NCI-H2227 (cell line): ENCODE data around the gene RAI2.
A peak's percentile ranks its signal among the peaks of the same experiment; 100 is the strongest.

ENCODE experiments used
- DNase-seq: peaks from one replicate; lab custom pipeline; 2025; ENCODE audit not compliant: unreplicated experiment; lab: John Stamatoyannopoulos, UW

The RAI2 gene

DNA sequence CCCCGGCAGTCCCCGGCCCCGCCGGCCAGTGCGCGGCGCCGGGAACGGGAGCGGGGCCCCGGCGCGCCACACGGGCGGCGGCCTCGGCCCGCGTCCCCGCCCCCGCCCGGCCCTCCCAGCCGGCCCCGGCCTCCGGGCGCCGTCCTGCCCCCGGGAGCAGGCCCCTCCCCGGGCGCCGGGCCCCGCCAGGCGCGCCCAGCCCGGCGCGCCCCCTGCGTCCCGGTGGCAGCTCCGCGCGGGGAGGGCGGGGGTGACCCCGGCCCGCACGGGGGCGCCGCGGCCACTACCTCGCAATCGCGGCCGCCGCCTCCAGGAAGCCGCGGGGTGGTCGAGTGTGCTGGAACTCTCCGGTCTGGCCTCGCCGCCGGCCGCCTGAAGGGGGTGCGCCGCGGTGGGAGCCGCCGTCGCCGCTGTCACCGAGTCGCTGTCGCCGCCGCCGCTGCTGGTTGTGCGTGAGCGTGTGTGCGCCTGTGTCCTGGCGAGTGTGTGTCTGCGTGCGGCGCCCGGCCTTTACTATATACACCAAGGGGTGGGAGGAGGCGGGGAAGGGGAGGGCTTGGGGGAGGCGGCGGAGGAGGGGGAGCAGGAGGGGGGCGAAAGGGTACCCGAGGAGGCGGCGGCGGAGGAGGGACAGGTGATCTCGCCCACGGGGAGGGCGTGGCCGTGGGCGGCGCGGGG, at the start of gene RAI2:
Gene RAI2 (minus strand): TSS at position 488 of the 678 bp plus-strand sequence. CDS start 59,288 bp downstream, outside the sequence.
- DNase-seq, result peak; percentile 59

DNA sequence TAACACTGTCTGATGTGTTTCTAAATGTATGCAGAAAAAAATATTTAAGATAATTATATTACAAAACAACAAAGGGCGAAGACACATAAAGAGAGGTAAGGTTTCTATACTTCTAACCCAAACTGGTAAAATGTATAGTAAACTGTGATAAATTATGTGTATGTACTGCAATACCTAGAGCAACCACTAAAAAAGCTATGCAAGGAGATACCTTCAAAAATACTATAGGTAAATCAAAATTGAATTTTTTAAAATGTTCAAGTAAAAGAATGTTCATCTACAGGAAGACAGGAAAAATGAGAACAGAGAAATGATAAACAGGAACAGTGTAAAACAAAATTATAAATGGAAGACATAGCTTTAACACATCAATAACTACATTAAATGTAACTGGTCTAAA, 27.3 kb upstream of the RAI2 start:
- no peak for DNase-seq

DNA sequence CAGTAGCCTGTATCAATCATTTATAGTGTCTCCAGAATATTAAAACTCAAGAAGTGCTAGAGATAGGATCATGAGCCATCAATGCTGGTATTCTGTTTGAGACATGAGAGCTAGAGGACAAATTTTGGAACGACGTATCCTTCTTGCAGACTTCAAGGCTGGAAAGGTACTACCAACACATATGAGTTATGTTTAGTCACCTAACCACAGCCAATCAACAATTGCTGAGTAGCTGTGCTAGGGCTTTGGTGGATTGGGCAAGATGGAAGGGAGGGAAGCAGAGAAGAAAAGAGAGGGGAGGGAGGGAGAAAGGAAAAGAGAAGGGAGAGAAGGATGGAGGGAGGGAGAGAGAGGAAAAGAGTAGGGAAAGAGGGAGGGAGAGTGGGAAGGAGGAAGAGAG, 21.6 kb upstream of the RAI2 start:
- DNase-seq, result no peak

DNA sequence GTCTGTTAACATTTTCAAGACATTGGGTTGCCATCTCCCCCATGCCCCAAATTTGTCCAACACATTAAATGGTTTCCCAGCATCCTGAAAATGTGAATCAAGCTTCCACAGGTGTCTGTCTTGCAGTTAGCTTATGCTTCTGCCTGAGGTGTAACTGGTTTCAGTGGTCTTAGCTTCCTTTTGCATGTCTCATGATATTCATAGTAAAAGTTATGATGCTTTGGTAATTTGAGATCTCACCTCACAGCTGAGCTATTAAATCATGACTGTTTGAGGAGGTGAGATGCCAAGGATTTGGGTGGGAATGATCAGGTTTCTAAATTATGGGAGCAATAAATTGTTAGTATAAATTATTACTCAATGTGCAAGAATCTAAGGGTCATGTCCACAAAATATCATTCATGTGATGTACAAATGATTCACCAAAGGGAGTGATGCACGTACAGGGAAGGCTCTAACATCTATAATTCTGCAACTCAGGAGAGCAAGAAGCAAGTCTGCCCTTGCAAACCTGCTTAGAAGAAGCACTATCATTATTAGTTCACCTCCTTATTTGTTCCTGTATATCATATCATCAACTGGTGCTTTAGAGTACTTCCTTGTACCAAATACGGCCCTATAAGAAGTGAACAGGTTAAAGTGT, 17.1 kb upstream of the RAI2 start:
- DNase-seq, result no peak

DNA sequence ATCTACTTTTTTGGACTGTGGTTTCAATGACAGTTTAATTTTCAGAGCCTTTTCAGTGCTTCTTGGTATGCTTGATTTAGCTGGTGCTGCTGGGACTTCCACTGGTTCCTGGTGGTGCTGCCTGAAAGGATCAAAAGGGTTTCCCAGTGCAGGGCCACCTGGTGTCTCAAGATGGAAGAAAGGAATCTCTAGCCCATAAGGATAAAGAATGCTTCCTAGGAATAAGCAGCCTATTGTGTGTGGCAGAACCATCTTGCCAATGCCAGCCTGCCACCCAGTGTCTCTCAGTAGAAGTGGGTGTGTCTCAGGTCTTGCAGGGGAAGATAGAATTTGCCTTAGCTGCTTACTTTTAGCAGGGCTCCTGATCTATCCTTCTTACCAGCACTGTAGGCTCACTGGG, 15.0 kb upstream of the RAI2 start:
- no peak for DNase-seq

DNA sequence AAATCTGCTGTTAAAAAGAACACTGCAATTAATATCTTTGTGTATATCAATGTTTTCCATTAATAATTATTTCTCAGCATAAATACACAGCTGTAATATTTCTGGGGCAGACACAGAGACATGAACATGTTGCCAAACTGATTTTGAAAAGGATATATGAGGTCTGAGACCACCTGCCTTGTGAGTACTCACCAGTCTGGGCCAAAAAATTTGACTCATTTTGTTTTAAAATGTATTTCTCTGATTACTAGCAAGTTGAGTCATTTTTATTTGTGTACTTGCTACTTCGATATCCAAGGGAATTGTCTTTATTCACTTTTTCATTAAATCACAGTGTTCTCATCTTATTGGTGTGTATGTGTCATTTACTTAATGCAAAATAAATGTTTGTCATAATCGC, 8.5 kb upstream of the RAI2 start:
- DNase-seq, result no peak

DNA sequence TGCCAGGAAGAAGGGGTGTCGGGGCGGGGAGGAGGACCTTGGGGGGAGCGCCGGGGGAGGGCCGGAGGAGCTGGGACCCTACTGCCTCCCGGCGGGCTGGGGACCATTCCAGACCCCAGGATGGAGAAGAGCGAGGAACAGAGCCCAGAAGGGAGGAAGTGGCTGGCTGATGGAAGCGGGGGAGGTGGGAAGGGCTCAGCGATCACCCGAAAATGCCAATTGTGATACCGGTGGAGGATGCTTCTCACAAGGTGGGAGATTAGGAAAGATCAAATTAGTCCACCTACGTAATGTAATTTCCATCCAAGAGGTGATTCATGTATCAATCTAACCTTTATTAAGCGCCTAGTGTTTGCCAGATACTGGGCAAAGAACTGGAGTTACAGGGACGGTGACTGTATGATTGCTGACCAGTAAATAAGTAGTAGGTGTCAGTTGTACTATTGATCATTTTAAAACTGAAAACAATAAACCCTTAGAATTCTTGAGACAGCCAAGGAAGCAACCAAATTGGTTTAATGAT, 452 bp upstream of the RAI2 start:
- DNase-seq, result no peak

DNA sequence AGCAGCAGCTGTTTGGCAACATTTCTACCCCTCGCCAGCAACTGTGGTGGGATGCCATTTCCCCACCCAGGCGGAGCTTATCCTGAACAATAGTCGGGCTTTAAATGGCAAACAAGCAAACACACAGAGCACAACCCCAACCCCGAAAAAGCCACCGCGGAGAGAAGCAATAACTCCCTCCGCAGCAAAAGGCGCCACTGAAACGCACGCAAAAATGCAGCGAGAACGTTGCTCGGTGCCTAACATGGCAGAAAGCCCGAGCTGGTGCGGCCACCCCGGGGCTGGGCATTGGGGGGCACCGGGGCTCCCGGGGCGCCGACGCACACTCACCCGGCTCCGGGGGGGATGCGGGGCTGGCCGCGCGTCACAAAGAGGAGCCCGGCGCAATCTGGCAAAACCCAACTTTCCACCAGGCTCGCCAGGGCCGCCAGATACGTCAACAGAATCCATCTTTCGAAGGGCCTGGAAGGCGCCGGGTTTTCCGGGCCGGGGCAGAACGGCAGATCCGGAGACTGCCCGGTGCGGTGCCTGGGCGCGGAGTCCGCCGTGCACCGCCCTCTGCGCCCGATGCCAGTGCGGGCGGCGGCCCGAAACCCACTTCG, 818 bp downstream of the RAI2 start:
- peak; percentile 32 for DNase-seq

DNA sequence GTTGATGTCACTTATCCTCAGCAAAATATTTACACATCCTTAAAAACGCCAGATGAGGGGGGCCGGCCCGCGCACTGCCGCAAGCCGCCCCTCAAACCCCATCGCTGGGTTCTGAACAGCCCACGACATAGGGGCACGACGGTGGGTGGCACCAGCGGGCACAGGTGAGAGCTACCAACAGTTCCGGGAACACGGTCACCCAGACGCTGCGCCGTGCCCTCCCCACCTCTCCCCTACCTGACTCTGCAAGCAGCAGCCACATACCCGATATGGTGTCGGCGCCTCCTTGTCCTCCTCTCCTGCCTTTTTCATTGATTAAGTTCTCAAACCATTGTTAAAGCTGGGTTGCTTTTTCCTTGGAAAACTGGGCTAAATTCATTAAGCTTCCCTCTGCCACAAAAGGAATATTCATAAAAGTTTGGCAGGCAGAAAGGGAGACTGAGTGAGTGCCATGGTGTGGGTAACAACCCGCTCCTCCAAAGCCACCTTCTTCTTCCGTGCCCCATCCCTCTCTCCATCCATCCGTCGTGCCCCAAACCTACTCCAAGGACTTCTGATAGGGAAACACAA, 1.4 kb downstream of the RAI2 start:
- DNase-seq, result no peak

DNA sequence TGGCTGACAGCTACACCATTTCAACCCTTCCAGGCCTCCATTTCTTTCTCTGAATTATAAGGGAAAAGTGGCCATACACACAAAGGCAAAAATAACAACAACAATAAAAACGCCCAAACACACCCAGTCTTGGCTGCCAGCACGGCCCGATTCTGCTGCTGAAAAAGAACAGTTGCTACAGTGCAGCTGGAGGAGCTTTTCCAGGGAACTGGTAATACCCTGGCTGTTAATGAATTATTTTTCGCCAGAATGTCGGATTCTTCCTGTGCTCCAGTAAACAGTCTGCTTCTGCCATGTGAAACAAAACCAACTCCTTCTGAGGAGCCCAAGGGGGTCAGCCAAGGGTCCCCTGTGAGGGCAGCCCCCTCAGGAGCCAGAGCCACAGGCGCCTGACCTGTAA, 6.6 kb downstream of the RAI2 start:
- no peak for DNase-seq

DNA sequence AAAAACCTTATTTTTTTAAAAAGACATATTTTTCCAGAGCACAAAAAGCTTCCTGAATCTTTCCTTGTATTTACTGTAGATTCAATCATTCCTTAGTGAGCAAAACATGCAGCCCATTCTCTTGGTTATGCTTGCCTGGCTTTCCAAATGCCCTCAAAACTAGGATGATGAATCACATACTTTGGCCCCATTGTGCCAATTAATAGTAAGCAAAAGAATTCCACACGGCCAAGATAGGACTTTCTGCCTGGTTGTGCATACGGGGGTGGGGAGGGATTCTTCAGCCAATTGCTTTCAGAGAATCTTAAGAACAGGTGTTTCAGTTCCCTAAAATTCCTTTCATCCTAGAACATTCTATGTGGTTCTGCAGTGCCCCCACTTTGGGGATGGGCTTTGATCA, 7.0 kb downstream of the RAI2 start:
- no peak for DNase-seq

DNA sequence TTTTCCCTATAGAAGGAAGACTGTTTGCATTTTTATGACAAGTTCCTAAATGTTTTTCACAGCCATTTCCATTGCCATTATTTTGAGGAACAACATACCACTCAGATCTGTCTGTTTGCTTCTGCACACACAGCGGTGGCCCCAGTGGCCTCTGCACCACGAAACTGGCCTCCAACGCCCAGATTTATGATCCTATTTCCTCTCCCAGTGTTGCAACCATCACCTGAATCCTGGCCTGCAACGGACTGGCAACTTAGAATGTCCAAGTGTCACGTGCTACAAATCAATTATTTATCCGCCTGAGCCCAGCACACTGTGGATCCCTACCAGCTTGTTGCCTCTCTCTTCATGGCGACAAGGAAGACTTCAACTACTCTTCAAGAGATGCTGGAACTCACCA, 9.2 kb downstream of the RAI2 start:
- DNase-seq, result no peak

DNA sequence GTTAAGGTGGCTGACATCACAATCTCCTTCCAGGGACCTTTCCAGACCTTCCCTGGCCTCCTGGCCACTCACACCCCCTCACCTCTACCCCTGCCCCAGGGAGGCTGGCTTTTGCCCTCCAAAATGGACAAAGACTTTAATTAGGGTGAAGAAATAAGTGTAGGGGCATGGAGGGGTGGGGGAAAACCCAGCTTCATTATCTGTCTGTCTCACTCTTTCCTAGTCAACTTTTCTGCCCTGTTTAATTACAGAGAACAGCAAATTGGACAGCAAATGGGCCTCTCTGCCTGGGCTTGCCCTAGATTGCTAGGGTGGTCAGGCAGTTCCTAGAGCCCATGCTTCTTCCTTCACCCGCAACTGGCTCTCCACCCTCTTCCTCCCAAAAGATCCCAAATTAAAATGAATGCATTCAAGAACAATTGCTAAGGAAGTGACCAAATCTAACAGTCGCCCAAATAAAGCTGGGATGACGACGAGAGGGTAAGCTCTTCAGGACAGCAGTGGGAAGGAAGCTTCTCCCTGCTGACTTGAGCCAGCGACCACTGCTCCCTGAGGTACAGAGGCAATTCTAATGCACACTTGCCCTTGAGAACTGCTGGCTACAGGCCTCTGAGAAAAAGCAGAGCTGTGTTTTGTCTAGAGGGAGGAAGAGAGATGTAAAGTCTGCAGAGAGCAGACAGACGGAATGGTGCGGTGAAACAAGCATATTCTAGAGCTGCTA, 12.4 kb downstream of the RAI2 start:
- DNase-seq, result no peak

DNA sequence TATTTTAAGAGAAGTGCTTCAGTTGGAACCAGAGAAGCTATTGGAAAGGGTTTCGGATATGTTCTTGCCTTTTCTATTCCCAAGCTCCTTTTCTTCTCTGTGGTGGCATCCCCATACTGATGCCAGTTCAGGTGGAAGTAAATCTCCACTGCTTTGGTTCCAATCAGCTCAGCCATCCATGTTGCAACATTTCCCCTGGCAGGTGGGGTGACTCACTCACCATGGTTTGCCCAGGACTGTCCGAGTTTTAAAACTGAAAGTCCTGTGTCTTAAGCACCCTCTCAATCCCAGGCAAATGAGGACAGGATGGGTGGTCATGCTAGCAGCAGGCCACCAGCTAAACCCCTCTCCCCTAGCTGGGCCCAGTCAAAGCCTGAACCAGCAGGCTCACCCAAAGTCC, 15.1 kb downstream of the RAI2 start:
- DNase-seq, result no peak

DNA sequence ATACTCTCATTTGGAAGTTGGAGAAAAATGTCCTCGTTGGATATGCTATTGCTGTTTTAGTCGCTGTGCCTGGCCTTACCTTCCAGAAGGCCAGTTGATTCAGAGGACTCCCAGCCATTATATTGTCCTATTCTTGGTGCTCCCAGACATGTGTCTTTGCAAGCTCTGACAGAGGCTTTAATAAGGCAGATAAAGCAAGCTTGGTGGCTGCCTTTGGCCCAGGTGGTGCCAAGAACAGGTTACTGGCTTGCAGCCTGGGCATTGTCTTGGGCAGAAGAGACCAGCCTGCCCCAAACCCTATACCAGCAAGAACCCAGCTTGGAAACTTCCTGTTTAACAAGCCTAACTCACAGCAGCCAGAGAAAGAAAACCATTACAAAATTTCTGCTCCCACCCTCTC, 16.9 kb downstream of the RAI2 start:
- no peak for DNase-seq

DNA sequence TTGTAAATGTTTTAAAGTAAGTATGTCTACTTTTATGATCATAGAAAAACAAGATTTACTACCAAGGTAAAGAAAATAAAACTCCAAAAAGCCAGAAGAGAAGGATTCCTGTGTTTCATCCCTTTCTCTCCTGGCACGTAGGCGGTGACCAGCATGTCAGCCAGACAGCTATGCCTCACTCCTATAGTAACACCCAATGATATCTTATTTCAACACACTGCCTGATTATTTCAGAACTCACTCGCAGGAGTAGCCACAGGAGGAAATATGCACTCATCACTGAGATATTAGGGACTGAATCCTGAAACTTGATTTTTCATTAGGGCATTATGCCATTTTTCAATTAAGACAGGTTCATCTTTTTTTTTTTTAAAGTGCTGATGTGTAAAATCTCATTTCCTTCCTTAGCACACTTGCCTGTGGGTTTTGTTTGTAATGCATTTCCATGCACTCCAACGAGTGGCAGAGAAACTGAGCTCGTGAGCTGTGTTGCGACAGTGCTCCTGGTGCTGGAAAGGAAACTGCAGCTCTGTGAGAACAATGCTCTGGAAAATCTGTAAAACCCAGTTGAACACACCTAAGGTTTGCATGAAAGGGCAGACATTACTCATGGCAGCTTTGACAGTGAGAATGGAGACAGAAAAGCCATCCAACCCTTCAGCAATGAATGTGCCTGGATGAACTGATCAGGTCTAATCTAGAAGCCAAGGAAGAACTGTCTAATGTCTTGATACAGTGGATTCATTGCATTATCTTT, 18.2 kb downstream of the RAI2 start:
- no peak for DNase-seq

DNA sequence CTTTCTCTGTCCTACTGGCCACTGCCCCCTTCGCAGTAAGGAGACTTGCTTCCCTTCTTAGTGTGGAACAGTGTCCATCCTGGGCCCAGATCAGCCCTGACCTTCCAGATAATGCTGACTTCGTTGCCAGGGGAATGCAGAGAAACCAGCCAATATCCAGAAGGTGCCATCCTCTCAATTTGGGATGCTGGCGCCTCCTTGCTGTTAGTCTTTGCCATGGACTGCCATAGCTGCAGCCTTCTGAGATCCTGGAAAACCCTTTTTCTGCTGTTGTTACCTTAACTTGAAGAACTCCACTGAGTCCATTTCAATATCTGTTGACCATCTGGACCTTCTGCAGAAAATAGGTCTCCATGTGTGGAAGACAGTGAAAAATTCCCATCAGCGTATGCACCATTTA, 21.8 kb downstream of the RAI2 start:
- no peak for DNase-seq

DNA sequence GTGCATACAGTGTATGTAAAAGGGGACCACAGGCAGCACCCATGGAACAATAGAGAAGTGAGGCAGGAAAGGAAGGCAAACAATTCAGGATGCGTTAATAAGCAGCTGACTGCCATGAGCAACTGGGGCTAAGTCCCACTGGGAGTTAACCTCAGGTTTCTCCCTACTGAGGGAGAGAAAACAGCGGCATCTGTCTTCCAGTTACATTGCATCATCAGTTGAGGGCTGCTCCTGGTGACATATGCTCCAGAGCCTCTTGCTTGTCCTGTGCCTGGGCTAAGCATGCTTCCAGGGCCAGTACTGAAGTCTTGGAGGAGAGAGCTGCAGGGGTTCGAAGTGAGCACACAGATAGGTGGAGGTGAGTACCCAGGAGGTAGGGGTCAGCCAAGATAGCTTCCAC, 24.3 kb downstream of the RAI2 start:
- DNase-seq, result no peak

DNA sequence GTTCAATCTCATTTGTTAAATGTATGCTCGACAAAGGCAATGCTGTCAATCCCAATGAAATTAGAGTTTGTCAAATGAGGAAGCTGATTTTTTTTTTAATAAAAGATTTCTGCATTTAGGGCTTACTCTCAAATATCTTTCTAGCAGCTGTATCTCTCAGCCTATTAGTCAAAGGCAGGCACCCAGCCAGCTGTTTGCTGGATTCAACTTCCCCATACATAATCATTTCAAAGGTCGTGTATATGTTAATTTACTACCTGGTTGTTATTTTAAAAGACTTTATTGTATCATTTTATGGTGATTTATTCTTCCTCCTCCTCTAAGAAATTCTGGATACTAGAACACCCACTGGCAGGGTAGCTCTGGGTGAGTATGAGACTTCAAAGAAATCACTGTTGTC, 27.1 kb downstream of the RAI2 start:
- no peak for DNase-seq

DNA sequence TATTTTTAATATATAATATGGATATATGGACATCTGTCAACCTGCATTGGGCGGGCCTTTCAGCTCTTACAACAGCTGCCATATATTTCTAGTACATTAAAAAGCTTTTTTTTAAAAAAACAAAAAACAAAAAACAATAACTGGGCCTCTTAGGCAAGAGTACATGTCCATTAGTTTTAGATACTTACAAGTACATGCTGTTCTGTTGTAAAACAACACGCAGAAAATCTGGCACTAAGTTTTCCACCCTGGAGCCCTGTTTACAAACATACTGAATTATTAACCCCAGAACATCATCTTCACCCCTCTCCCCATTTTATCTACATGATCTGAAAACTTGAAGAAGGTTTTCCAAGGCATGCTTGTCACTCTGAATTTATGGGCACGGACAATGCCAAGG, 29.8 kb downstream of the RAI2 start:
- no peak for DNase-seq

DNA sequence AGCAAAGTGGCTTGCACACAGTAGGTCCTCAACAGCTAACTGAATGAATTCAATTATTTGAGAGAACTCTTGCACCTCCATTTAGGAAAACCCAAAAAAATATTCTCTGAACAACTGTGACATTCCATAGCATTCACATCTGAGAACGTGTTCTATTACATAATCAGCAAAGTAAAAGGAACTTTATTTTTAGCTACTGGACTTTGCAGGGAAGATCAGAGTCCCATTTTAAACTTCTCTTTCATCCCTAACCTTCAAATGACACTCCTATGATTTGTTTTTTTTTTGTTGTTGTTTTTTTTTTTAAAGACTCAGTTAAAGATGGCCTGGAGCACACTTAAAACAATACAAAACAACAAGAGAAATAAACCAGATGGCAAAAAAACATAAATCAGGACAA, 30.9 kb downstream of the RAI2 start:
- DNase-seq, result no peak
